GM19035 (cell line): Measurements from ENCODE around the gene KIRREL3.

Experiments used
- ATAC-seq: cut with Tn5 transposase; IDR thresholded peaks from one replicate; pipeline ENCODE4 v1.9.1; 2021; ENCODE audit not compliant: unreplicated experiment

Gene KIRREL3

DNA sequence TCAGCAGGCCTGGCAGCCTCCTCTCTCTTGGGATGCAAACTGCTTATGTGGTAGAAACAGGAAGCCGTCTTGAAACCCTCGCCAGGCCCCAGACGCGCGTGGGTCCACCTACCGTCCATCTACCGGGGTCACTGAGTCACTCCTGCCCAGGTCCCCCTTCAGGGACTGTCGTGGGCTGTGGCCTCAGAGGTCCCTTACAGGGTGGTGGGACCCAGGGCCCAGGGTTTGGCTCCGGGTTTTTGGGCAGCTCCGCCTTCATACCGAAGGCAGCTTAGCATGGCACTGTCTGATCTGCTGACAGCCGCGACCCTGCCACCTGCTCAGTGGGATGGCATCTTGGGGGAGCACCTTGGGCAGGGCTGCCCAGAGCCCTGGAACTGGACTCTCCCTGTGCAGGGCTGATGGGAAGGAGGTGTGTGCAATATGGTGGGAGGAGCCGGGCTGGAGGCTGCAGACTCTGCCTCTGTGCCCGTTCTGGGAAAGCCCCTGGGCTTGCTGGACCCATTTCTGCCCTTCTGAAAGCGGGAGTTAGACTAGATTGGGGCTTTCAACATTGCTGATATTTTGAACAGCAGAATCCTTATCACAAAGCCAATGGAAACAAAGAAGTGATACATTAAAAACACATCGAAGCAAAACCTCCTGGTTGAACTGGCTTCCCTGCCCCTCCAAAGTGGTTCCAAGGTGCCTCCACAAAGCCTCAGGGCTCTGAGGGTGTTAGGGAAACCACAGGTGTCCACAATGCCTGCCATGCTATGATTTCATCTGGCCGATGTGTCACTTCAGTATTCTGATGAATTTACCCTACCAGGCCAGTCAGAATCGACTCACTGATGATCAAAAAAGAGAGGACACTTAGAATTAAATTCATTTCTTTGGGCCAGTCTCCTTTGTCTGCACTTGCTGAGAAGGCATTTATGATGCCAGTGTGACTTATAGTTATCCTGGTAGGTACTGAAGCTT, 316.5 kb downstream of the KIRREL3 start:
- ATAC-seq: no peak

DNA sequence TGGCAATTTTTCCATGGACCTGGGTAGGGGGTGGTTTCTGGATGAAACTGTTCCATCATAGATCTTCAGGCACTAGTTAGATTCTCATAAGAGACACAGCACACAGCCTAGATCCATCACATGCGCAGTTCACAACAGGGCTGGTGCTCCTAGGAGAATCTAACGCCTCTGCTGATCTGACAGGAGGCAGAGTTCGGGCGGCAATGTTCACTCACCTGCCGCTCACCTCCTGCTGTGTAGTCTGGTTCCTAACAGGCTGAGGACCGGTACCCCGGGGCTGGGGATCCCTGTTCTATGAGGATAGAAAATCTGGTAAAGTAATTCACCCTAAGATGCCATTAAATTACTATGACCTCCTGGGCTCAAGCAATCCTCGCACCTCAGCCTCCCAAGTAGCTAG, 318.0 kb downstream of the KIRREL3 start:
- ATAC-seq: no peak

DNA sequence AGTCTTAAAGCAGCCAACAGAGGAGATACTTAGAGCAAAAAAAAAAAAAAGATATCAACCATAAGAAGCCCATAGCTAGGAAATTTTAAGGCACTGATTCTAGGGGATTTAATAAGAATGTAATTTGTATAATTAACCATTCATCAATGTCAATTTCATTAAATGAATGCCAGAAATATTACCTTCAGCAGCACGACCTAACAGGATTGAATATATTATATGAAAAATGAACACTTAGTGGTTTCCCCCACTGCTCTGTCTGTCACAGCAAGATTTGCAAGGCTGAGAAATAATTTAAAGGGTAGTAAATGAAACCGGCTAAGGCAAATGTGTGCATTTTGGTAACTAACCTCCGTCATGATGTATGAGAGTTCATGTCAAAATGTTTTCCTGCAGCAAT, 319.9 kb downstream of the KIRREL3 start:
- ATAC-seq: no peak

DNA sequence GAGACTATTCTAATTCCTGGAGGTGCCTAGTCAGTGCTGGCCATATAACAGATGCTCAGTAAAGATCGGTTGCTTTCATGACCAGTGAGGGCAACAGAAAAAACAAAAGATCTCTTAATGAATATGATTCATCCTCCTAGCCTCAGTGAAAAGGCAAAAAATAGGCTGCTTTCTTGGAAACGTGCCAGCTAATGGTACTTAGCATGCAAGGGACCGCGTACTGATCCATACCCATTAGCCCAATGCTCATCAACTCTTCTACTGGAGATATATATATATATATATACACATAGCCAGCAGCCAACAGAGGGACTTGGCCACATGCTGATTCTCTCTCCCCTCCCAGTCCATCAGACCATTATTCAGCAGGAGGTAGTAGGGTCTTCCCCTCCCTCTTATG, 320.4 kb downstream of the KIRREL3 start:
- no peak for ATAC-seq

DNA sequence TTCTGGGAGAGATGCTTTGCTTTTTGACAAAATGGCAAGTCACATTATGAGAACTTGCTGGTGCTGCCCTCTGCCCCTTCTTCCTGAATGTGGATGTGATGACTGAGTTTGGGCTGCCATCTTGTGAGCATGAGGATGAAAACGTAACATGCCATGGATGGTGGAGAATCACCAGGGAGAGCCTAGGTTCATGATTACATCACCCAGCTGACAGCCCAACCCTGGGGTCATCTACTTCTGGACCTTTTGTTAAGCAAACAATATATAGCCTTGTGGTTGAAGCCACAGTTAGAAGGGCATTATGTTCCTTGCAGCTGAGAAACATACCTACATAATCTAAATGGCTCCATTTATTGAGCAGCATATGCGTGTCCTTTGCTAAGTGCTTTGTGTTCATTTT, 321.5 kb downstream of the KIRREL3 start:
- no peak for ATAC-seq

DNA sequence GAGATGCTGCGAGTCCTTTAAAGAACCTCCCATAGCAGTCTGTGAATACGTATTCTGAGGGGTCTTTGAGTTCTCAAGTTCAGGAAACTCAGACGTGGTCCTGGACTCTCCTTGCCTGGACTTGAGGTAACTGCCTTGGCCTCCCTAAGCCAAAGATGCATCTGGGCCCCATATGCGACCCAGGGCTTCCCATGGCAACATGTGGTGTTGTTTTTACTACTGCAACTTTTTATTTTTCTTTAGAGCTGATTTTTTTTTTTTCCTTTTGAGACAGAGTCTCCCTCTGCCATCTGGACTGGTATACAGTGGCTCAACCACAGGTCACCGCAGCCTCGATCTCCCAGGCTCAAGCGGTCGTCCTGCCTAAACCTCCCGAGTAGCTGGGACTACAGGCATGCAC, 324.0 kb downstream of the KIRREL3 start:
- ATAC-seq: no peak

DNA sequence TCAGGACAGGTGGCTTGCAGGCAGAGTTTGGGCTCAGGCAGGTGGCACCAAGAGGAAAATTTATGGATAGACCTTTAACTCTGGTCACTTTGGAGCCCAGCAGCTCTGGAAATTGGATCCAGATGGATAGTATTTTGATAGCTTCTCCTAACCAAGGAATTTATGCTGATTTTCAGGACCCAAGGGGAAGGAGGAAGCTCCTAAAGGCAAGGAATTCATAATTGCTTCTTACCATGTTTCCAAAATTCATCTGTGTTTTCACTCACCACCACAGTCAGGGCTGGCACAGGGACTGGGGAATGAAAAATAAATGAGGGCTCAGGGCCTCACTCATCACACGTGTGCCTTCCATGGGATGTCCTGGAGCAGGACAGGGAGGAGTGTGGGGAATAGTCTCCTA, 327.3 kb downstream of the KIRREL3 start:
- ATAC-seq: no peak

DNA sequence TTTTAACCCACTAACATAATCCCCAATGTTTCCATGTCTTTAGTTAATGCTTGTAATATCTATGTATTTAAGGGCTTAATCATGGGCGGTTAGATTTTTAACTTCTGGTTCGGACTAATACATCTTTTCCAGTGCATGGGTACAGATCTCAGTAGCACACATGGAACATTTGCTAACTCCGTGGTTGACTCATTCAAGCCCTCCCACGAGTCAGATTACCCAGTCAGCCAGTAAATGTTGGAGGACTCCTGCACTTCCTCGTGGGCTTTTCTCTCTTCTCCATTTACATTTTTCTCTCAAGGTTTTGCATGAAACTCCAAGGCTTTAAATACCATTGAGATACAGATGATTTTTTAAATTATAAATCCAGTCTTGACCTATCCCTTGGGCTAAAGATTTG, 331.2 kb downstream of the KIRREL3 start:
- ATAC-seq: no peak

DNA sequence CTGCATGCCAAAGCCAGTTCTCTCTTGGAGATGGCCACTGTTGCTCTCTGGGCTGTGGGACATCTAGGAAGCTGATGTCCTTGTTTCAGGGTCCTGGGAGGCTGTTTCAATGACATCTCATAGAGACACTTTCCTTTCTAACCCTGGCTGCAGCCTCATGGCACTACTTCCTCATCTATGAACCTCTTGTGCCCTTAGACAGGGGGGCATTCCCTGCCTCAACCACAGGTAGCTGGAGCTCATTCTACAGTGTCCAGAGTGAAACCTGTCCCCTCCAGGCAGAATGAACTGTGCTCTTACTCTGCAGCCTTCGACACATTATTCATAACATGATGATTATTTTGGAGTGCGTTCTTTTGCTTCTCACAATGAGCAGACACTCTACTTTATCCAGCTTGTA, 335.9 kb downstream of the KIRREL3 start:
- no peak for ATAC-seq

DNA sequence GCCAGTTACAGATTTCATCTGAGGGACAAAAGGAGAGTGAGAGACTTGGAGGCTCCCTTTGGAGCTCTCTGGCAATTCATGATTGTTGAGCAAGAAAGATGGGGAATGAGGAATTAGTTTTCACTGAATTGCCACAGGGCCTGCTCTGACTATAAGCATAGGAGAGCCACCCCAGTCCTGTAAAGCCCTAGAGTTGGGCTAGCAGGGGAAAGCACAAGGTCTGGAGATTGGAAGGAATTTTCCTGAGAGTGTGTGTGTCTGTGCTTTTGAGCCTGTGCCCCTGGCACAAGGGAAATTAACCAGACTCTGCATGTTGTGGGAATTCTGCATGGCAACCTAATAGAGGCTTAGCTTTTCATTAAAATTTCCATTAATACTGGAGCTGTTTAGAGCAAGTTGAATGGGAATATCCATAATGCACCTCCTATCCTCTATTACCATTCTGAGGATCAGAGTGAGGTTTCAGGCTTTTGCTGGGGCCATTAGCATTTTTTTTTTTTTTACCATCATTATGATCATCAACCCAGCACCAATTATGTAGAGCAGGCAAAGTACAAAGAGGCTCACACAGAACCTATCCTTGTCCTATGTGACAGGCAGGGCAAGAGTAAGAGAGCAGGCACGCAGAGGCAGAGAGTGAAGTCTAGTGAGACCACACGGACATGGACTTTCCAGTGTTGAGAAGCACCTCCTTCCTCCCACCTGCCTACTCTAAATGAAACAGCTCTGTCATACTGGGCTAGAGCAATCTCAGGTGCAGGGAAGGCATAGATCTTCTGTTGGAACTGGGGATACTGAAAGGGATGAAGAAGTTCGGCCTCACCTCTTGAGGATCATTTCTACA, 336.6 kb downstream of the KIRREL3 start:
- no peak for ATAC-seq

DNA sequence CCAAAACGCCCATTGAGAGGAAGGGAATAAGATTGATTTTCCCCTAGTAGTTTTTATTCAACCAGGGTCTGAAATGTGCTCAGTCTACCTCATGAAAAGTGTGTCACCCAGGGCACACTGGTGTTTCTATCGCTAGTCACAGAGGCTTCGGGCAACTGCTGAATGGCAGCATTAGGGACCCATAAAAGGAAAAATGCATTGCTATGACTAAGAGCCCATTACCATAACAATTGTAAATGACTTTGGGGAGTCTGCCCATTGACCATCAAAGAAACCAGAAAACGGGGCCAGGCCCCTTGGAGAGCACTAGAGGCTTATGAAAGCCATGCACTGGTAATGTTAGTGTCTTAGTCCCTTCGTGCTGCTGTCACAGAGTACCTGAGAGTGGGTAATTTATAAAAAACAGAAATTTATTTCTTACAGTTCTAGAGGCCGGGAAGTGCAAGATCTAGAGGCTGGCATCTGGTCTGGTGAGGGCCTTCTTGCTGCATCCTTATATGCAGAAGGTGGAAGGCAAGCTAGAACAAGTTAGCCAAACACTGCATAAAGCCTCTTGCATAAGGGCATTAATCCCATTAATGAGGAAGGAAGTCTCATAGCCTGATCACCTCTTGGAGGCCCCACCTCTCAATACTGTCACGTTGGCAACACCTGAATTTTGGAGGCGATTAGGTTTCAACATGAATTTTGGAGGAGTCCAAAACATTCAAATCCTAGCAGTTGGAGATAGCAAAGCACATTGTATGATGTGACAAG, 338.4 kb downstream of the KIRREL3 start:
- no peak for ATAC-seq

DNA sequence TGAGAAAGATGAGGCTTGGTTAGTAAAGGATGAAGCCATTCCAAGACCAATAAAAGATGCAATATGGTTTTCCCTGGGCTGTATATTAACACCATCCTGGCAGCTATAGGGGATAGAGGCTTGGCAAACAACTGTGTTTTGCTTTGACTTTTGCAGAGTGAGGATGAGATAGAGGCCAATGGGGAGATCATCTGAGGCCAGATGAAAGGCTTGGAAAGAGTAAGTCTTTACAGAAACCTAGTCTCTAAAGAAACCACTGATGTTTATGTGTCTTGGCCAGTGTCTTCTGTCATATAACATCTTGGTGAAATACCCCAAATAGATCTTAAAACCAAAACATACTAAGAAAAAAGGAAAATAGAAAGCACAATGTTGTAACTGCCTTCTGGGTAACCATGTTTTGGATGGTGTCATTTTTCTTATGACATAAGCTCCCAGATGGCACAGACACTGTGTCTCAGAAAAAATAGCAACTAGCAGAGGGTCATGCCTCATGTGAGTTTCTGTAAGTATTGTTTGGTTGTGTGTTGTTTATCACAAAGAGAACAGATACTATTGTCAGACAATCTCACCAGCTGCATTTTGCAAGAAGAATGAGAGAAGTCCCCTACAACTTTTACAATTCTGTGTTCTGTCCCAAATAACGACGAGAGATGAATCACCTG, 339.7 kb downstream of the KIRREL3 start:
- ATAC-seq: no peak

DNA sequence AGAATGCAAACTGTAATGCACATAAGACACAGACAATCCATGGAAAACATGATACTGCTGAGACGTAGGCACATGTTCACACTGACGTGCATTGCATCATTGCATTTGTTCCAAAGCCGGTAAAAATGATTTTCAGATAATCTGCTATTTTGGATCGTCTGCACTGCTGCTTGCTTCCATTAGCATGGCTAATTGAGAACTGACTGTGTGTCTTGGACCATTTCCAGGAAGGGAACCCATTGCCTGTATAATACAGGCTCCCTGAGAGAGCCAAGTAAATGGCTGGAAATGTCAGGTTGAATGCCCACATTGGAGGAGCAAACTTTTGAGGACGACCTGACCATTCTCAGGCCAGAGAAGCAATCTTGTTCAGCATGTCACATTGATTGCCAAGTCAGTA, 340.2 kb downstream of the KIRREL3 start:
- no peak for ATAC-seq

DNA sequence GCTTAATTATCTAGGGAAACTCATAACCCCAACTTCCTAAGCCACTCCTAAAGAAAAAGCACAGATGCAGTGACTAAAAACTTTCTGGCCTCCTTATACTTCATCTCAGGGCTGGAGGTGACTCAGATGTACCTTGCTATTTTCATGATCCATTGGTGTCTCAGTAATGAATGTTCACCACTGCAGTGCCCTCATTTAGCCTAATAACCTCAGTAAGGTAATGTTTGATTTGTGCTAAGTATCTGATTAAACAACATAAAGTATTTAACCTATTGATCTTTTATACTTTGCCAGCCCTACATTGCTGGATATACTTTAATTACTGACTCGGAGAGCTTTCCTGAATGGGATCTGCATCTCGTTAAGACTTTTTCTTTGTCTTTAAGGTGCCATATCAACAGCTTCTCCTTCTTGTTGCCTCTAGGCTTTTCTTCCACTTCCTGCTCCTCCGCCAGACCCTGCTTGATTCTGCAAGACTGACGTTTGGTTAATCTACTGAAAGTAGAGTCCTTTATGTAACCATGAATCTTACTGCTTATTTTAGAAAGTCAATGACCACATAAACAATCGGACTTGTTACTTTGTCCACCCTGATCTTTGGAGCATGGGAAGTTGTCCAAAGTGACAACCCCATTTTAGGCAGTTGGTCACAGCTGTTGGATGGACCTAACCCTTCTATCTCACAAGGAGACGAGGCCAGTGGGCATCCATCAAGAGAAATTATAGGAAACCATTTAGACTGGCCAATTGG, 342.1 kb downstream of the KIRREL3 start:
- no peak for ATAC-seq

DNA sequence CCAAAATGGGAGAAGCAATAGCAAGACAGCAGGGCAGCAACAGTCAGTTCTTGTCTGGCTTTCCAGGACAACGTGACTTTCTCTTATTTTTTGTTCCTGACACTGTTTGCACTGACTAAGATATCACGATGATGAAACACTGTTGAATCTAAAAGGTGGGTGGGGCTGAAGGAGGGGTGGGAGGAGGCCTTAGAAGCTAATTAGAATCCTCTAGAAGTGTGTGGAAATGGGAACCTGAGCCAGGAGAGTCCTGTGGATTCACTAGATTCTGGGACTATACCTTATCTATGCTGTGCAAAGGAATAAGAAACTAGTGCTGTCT, 344.8 kb downstream of the KIRREL3 start:
- ATAC-seq: no peak

DNA sequence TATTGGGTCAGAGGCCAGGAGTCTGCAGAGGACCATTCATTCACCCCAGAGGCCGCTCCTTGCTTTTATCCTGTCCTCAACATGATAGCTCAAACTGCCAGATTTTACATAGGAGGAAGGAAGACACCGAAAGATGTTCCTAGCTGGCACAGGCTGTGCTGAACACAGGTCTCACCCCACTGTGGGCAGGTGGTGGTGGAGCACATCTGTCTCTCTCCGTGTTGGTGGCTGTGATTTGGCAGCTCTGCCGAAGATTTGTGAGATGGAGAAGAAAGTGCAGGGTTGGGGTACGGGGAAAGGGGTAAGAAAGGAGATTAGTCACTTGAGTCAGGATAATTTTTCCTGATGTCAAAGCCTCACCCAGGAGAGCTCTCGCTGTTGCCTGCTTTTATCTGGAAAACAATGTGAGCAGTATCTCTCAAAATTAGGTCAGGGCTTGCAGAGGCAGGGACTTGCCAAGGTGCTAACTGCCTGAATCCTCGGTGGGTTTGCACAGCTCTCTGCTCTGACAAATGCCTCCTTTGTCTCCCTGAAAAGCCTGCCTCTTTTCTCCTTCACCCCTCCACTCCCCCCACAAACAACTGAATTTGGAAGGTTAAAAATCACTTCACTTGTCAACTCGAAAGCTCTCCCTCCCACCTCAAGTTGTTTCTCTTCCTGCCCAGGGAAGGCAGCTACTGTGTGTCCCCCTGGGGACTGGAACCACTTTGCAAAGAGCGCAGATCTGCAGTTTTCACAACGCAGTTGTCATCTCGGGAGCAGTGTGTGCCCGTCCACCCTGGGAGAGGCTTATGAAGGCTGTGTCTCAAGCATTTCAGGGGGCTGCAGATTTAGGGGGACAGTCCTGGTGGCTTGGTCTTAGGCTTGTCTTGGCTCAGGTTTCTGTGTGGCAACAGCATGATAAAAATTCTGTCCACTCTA, 345.4 kb downstream of the KIRREL3 start:
- no peak for ATAC-seq

DNA sequence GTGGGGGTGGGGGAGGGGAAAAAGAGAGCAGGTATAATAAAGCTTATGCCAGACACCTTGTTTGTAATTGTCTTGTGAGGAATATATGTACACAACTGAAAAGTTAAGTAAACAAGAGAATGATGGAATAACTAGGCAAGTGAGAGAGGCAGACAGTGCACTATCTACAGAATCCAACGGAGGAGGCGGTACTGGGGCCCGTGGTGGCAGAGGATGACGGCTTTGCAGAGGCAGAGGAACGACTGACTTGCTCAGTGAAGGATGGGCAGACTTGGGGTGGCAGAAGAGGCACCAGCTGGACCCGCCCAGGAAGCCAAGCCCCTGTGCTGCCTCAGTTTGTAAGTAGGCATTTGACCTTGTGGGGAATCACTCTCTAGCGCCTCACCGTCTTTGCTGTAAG, 347.5 kb downstream of the KIRREL3 start:
- ATAC-seq: no peak

DNA sequence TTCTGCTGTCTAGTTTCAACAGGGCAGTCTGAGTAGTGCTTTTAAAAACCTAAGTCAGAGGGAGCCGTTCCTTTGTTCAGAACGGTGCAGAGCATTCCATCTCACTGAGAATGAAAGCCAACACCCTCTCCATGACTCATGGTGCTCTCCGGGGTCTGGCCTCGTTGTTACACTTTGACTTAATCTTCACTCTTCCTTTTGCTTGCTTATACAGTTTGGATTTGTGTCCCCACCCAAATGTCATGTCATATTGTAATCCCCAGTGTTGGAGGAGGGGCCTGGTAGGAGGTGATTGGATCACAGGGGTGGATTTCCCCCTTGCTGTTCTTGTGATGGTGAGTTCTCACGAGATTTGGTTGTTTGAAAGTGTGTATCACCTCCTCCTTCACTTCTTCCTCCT, 352.8 kb downstream of the KIRREL3 start:
- no peak for ATAC-seq
